A549 (cell line): ENCODE measurements around the gene POLR2B.

ENCODE experiments used
- CBX2 ChIP-seq: fragments of 200-600 bp; sonication (generic); IDR thresholded peaks from 2 replicates; pipeline ENCODE4 v1.6.1; 2016; ENCODE audit warnings: low read depth, mild to moderate bottlenecking, borderline replicate concordance
- EP300 ChIP-seq, 2 experiments: fragments of >200 bp; sonication (Bioruptor Twin); formaldehyde crosslinking; IDR thresholded peaks; 2 replicates in 1 of 2; 3 replicates in 1 of 2; pipeline ENCODE4 v1.6.1; 2016 to 2017
- ESRRA ChIP-seq: fragments of 150-350 bp; IDR thresholded peaks from 2 replicates; pipeline ENCODE4 v1.6.1; 2014; ENCODE audit warnings: mild to moderate bottlenecking, low read length, borderline replicate concordance
- GATA3 ChIP-seq: IDR thresholded peaks from 2 replicates; pipeline ENCODE4 v1.6.1; 2012; ENCODE audit warnings: borderline replicate concordance
- PHF8 ChIP-seq: fragments of 200-600 bp; sonication (generic); IDR thresholded peaks from 2 replicates; pipeline ENCODE4 v1.6.1; 2016; ENCODE audit warnings: low read depth, mild to moderate bottlenecking, antibody characterized with exemption, moderate library complexity, borderline replicate concordance
- SMC3 ChIP-seq: fragments of >200 bp; sonication (Bioruptor Twin); formaldehyde crosslinking; IDR thresholded peaks from 3 replicates; pipeline ENCODE4 v1.6.1; 2018; ENCODE audit warnings: inconsistent platforms
- ZFP36 ChIP-seq: fragments of 450-650 bp; IDR thresholded peaks from 2 replicates; pipeline ENCODE4 v1.6.1; 2014; ENCODE audit warnings: borderline replicate concordance; ENCODE audit not compliant: partially characterized antibody
- TF ChIP-seq, protein P1 (sequence below): fragments of 200-600 bp; sonication (generic); IDR thresholded peaks from 2 replicates; pipeline ENCODE4 v1.6.1; 2016; ENCODE audit warnings: antibody characterized with exemption, mild to moderate bottlenecking, moderate library complexity
- TF ChIP-seq, protein P2 (sequence below): fragments of >200 bp; sonication (Bioruptor Twin); formaldehyde crosslinking; IDR thresholded peaks from 3 replicates; pipeline ENCODE4 v1.5.1; 2016

DNA sequence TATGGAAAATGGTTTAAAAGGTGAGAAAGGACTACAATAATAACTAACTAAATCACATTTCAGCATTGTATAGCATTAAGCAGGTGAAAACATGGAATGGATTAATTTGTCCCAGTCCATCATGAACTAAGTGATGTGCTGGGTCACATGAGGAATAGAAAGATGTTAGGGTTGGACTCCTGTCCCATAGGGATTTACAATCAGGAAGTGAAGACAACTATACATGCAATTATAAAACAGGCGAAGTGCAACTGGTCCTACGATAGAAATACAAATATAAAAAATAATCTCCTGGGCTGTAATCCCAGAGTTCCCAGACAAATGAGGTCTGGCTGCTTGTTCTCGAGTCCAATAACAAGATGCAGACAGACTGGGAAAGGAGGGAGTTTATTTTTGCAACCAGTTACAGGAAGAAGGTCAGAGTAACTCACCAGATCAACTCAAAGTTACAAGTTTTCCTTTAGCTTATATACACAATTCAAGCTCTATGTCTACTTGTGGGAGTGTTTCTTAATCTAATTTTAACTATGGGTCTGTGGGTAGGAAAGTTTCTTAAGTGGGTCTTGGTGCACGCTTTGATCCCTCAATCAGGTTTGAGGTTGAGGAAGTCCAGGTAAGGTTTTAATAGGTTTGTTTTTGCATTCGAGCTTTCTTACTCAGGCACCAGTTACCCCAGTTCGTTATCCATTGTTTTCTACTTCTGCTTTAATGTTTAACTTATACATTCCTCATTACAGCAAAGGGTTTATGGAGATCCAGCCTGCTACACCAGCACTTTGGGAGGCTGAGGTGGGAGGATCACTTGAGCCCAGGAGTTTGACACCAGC lies 81.4 kb downstream of the POLR2B start:
- TF ChIP-seq, protein P1, sequence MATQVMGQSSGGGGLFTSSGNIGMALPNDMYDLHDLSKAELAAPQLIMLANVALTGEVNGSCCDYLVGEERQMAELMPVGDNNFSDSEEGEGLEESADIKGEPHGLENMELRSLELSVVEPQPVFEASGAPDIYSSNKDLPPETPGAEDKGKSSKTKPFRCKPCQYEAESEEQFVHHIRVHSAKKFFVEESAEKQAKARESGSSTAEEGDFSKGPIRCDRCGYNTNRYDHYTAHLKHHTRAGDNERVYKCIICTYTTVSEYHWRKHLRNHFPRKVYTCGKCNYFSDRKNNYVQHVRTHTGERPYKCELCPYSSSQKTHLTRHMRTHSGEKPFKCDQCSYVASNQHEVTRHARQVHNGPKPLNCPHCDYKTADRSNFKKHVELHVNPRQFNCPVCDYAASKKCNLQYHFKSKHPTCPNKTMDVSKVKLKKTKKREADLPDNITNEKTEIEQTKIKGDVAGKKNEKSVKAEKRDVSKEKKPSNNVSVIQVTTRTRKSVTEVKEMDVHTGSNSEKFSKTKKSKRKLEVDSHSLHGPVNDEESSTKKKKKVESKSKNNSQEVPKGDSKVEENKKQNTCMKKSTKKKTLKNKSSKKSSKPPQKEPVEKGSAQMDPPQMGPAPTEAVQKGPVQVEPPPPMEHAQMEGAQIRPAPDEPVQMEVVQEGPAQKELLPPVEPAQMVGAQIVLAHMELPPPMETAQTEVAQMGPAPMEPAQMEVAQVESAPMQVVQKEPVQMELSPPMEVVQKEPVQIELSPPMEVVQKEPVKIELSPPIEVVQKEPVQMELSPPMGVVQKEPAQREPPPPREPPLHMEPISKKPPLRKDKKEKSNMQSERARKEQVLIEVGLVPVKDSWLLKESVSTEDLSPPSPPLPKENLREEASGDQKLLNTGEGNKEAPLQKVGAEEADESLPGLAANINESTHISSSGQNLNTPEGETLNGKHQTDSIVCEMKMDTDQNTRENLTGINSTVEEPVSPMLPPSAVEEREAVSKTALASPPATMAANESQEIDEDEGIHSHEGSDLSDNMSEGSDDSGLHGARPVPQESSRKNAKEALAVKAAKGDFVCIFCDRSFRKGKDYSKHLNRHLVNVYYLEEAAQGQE, result no peak
- TF ChIP-seq CBX2 (no peak), EP300 (IDR thresholded peaks at IDR 0.05) (no peak), SMC3 (no peak), PHF8 (no peak), ZFP36 (no peak), GATA3 (no peak), ESRRA (no peak)
- TF ChIP-seq, protein P2, sequence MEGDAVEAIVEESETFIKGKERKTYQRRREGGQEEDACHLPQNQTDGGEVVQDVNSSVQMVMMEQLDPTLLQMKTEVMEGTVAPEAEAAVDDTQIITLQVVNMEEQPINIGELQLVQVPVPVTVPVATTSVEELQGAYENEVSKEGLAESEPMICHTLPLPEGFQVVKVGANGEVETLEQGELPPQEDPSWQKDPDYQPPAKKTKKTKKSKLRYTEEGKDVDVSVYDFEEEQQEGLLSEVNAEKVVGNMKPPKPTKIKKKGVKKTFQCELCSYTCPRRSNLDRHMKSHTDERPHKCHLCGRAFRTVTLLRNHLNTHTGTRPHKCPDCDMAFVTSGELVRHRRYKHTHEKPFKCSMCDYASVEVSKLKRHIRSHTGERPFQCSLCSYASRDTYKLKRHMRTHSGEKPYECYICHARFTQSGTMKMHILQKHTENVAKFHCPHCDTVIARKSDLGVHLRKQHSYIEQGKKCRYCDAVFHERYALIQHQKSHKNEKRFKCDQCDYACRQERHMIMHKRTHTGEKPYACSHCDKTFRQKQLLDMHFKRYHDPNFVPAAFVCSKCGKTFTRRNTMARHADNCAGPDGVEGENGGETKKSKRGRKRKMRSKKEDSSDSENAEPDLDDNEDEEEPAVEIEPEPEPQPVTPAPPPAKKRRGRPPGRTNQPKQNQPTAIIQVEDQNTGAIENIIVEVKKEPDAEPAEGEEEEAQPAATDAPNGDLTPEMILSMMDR, result no peak
